RWPE2 (cell line): Measurements from ENCODE around the gene SPATA13.
A peak's percentile ranks its signal among the peaks of the same experiment; 100 is the strongest.

Experiments
- ATAC-seq: fragments of 200-7000 bp; cut with Tn5 transposase; 3 replicates; pipeline ENCODE4 v1.9.1; 2021; ENCODE audit warnings: low read depth
- DNase-seq: peaks from one replicate; pipeline ENCODE4 v3.0.0-alpha.2; 2020; ENCODE audit warnings: low spot score
- H3K27ac ChIP-seq: fragments of 450-650 bp; 2 replicates; pipeline ENCODE4 v1.5.1; 2017; ENCODE audit warnings: mild to moderate bottlenecking; ENCODE audit not compliant: poor library complexity, severe bottlenecking
- H3K27me3 ChIP-seq: fragments of 250-450 bp; sonication (Bioruptor Pico); 2 replicates; pipeline ENCODE4 v1.5.1; 2021; ENCODE audit warnings: mild to moderate bottlenecking, moderate library complexity; ENCODE audit not compliant: insufficient read depth, poor library complexity, severe bottlenecking
- H3K36me3 ChIP-seq: fragments of 250-450 bp; sonication (Bioruptor Pico); 2 replicates; pipeline ENCODE4 v1.5.1; 2020; ENCODE audit warnings: low read depth, mild to moderate bottlenecking, moderate library complexity
- H3K4me1 ChIP-seq: fragments of 250-450 bp; sonication (Bioruptor Pico); 2 replicates; pipeline ENCODE4 v1.5.1; 2021; ENCODE audit warnings: mild to moderate bottlenecking, moderate library complexity; ENCODE audit not compliant: insufficient read depth, poor library complexity, severe bottlenecking
- H3K4me3 ChIP-seq: fragments of 250-450 bp; sonication (Bioruptor Pico); 2 replicates; pipeline ENCODE4 v1.5.1; 2021; ENCODE audit warnings: mild to moderate bottlenecking, moderate library complexity; ENCODE audit not compliant: severe bottlenecking
- H3K9me3 ChIP-seq: fragments of 250-450 bp; sonication (Bioruptor Pico); 2 replicates; pipeline ENCODE4 v1.5.1; 2021; ENCODE audit warnings: mild to moderate bottlenecking, moderate library complexity; ENCODE audit not compliant: severe bottlenecking
- CTCF ChIP-seq: fragments of 450-650 bp; IDR thresholded peaks from one replicate; pipeline ENCODE4 v1.5.1; 2017; ENCODE audit warnings: mild to moderate bottlenecking, moderate library complexity; ENCODE audit not compliant: poor library complexity, severe bottlenecking

Gene SPATA13

GRCh38 chr13:24146961-24147569, 13.5 kb upstream of the SPATA13 start:
- Histone ChIP-seq H3K4me1 (peaks cover 8% of the 10 kb centered on the region), H3K27me3 (no peaks in the 10 kb centered on the region), H3K9me3 (no peaks in the 10 kb centered on the region), H3K4me3 (no peak overlapping the region), H3K27ac (no peak overlapping the region), H3K36me3 (no peaks in the 10 kb centered on the region)
- TF ChIP-seq CTCF, result no peak
- ATAC-seq, result no peak
- no peak for DNase-seq

GRCh38 chr13:24147570-24147963, 13.0 kb upstream of the SPATA13 start:
- Histone ChIP-seq H3K4me3 (no peak overlapping the region), H3K36me3 (no peaks in the 10 kb centered on the region), H3K27me3 (no peaks in the 10 kb centered on the region), H3K9me3 (no peaks in the 10 kb centered on the region), H3K27ac (no peak overlapping the region), H3K4me1 (peaks cover 8% of the 10 kb centered on the region)
- TF ChIP-seq CTCF, result no peak
- DNase-seq (no peak), ATAC-seq (no peak)

- DNase-seq, result peak; percentile 48
- no peak for TF ChIP-seq CTCF
Measured at GRCh38 chr13:24148414-24149235, 11.9 kb upstream of the SPATA13 start.

GRCh38 chr13:24149246-24150032, 11.1 kb upstream of the SPATA13 start:
- no peaks in the 10 kb centered on the region for H3K36me3 ChIP-seq
- ATAC-seq, result no peak
- no peaks in the 10 kb centered on the region for H3K27me3 ChIP-seq
- H3K4me1 ChIP-seq, result peaks cover 8% of the 10 kb centered on the region
- H3K27ac ChIP-seq, result peak overlapping the region; percentile 15
- H3K4me3 ChIP-seq, result no peak overlapping the region
- no peak for DNase-seq
- TF ChIP-seq CTCF, result peak; percentile 6
- no peaks in the 10 kb centered on the region for H3K9me3 ChIP-seq

More at GRCh38 chr13:24148414-24149235, 11.9 kb upstream of the SPATA13 start:
- Histone ChIP-seq H3K4me3 (no peak overlapping the region), H3K36me3 (no peaks in the 10 kb centered on the region), H3K27me3 (no peaks in the 10 kb centered on the region), H3K27ac (peak overlapping the region; percentile 15), H3K4me1 (peaks cover 8% of the 10 kb centered on the region), H3K9me3 (no peaks in the 10 kb centered on the region)
- peak; percentile 99 for ATAC-seq
